ENCODE data around the gene FBXW9.
"Not testable (repeated sequence)": the region's sequence is repeated elsewhere in the genome, so short reads cannot be mapped to it uniquely, and the experiment has no call there.

Gene FBXW9

DNA sequence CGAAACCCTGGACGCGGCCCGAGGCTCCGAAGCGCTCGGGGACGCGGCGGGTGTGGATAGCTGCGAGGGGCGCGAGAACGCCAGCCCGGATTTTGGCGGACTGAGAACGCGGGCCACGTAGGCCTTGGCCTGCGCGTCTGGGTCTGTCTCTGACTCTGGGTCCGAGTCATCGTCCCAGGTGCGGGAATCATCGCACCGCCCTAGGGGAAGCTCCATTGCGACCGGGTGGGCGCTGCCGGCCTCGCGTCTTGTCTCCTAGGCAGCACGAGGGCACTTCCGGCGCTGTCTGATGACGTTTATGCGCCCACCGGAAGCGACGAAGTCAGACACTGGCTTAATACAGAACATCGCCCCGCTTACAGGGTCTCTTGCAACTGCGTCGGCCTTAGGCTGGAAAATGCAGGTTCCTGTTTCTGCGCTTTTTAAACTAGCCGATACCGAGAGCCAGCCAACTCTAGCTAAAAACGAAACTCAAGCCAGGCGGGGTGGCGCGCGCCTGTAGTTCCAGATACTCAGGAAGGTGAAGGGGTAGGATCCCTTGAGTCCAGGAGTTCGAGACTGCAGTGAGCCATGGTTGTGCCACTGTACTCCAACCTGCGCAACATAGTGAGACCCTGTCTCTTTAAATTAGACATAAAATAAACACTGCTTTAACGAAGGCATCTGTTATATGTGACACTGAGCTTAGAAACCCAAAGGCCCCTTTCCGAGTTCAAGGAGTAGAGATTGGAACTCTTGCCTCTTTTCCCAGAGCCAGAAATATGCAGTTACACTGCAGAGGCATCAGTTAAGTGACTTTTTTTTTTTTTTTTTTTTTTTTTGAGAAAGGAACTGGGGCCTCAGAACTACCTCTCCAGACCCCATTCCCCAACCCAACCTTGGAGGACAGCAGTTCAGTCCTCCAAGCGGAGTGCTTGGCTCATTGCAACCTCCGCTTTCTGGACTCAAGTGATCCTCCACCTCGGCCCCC is at the start of gene FBXW9:
Gene FBXW9 (minus strand): TSS at position 266 of the 970 bp plus-strand sequence. CDS start 50 bp downstream, at position 216.
- peak; percentile 94 for DNase-seq (ENCODE audit: low read depth)

DNA sequence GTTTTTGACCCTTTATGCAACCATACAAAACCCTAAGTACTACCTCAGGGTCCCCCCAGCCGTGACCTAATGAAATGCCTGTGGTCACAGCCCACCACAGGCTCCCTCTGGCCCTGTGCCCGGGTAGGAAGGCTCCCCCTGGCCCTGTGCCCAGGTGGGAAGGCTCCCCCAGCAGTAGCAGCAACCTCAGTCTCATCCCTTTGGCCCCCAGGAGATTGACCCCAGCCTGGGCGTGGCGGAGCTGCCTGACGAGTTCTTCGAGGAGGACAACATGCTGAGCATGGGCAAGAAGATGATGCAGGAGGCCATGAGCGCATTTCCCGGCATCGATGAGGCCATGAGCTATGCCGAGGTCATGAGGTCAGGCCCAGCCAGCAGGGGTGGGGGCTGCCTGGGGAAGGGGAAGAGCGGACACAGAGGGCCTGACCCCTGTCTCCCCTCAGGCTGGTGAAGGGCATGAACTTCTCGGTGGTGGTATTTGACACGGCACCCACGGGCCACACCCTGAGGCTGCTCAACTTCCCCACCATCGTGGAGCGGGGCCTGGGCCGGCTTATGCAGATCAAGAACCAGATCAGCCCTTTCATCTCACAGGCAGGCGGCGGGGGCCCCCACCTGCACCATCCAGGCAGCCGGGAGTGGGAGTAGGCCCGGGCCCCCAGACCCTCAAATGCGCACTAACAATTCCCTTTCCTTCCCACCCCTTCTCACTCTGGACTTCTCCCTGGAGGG is 48.9 kb upstream of the FBXW9 start:
- DNase-seq (ENCODE audit: low read depth) = no peak

DNA sequence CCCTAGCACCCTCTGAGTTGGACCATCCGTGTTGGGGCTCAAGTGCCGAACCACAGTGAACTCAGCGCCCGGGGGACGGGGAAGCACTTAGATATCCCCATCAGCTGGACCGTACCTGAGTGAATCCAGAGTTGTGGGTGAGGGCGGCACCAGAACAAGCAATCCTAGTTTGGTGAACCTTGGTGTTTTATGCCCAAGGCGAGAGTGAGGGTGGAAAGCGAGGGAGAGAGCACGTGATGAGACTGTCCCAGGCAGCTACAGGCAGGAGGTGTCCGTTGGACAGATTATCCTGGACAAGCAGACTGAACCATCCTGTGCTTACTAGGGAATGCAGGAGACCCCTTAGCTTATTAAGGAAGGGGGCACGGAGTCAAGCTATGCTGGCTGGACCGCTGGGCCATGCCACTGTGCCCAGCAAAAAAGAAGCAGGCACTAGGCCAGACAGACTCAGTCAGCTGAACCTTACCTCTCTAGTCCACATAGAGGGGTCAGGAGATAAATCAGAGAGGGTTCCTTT is 41.5 kb upstream of the FBXW9 start:
- DNase-seq (ENCODE audit: low read depth) = no peak

DNA sequence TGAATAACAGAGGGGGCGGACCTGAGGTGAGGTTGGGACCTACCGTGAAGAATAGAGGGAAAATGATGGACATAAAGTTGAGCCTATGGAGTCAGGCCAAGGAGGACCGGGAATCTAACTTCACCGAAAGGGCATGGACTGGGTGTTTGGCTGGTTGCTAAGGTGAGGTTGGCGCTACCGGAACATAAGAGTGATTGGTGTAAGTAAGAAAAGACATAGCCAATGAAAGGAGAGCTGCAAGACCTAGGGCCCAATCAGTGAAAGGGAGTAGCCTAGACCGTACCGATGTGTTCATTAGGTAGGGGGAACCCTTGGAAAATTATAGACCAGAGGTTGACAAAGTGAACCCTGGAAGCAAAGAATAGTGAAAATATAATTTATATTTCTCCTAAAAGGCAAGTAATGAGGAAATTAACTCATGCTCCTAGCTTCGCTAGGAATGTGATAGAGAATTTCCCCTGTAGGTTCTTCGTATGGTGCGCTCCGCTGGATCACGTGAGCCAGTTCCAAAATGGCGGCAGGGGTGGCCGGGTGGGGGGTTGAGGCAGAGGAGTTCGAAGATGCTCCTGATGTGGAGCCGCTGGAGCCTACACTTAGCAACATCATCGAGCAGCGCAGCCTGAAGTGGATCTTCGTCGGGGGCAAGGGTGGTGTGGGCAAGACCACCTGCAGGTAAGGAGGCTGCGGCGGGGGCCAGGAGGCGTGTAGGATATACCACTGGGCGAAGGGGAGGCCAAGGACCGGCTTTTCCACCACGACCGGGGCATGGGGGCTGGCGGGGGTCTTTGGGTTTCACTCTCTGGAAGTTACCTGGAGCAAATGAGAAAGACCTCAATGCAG is 40.8 kb upstream of the FBXW9 start, which contains the start of gene GET3:
Gene GET3 (plus strand): TSS at position 503 of the 840 bp plus-strand sequence. CDS start 9 bp downstream, at position 512.
- DNase-seq (ENCODE audit: low read depth) = peak; percentile 98

DNA sequence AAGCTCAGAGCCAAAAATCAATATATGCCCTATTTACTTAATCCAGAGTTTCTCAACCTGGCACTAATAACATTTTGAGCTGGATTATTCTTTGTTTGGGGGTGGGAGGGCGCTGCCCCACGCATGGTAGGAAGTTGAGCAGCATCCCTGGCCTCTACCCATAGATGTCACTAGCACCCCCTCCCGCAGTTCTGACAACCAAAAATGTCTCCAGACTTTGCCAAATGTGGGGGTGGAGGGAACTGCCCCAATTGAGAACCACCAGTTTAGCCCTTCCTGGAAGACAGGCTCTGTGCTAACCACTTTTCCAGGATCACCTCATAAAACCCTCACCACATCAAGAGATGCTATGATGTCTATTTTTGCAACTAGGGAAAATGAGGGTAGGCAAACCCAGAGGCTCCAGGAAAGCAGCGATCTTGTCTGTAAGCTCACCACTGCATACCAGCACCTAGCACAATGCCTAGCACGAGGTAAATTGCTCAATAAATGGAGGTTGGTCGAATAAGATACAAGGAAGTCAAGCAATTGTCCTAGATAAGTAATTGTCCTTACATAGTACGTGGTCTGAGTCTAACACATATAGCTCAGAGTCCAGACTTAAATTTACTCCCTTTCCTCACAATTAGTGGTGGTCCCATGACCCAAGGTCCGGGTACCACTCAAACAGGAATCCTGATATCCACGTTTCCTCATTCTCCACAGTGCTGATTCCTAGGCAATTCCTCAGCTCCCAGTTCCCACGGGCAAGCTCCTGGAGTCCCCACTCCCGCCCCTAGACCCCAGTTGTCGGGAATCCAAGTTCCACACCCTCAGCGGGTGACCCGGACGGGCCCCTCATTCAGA is 37.2 kb upstream of the FBXW9 start:
- peak; percentile 66 for DNase-seq (ENCODE audit: low read depth)

DNA sequence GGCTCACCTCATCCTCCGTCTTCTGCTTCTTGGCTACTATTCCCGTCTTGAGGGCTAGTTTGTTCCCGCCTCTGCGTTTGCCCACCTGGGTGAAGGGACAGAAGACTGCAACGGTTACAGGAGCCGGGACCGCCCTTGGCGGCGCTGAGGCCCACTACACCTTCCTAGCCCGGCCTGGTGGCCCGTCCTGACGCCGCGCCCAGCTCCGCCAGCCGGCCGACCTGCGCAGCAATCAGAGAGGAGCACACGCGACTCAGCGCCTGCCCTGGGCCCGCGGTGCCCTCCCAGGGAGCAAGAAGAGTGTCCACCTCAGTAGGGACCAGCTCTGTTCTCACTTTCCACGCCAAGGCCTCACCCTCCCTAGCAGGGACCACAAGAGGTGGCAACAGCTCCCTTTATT is 34.9 kb upstream of the FBXW9 start:
- DNase-seq (ENCODE audit: low read depth) = no peak

DNA sequence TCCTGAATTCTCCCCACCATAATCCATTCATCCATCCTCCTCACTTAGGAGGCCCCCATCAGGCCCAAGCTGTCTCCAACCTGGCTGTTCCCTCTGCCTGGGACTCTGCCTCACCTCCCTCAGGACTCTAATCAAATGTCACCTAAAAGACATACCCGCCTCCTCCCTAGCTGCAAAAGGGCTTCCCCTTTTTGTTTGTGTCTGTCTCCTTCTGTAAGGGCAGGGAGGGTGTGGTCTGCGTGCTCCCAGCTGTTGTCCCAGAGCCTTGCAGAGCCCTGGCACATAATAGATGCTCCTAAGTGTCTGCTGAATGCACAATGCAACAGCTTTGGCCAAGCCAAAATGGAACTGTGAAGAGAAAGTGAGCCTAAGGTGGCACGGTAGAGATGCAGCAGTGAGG is 33.6 kb upstream of the FBXW9 start:
- no peak for DNase-seq (ENCODE audit: low read depth)

DNA sequence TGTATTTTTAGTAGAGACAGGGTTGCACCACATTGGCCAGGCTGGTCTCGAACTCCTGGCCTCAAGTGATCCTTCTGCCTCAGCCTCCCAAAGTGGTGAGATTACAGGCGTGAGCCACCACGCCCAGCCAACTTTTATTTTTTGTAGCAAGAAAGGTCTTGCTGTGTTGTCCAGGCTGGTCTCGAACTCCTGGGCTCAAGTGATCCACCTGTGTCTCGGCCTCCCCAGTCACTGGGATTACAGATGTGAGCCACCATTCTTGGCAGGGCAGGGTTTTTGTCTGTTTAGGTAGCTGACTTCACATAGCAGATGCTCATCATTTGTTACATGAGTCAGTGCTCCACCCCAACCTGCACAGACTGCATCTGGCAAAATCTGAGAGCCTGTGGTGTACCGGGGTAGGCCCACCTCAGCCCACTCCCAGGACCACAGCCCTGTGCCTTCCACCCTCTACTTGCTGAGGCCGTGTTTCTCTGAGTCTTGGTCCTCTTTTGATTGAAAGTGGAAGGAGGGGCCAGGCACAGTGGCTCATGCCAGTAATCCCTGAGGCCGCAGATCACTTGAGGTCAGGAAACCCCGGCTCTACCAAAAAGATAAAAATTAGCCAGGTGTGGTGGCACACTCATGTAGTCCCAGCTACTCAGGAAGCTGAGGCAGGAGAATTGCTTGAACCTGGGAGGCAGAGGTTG is 31.5 kb upstream of the FBXW9 start:
- DNase-seq (ENCODE audit: low read depth) = no peak

DNA sequence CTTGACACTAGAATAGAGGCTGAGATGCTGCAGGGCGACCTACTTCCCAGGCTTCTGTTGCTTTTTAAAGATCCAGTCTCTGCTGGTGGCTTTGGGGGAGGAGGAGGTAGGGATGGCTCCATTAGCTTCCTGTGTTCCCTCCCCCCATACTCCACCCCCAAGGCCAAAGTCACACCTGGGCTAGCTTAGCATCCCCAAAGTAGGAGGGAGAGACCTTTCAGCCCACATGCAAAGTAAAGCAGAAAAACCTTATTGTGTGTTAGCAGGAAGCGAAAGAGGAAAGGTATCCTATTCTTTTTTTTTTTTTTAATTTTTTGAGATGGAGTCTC is 30.5 kb upstream of the FBXW9 start:
- DNase-seq (ENCODE audit: low read depth) = no peak

DNA sequence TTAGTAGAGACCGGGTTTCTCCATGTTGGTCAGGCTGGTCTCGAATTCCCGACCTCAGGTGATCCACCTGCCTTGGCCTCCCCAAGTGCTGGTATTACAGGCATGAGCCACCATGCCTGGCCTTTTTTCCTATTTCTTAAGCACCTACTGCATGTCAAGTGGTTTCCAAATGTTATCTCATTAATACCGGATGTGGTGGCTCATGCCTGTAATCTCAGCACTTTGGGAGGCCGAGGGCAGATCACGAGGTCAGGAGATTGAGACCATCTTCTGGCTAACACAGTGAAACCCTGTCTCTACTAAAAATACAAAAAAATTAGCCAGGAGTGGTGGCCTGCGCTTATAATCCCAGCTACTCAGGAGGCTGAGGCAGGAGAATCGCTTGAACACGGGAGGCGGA is 29.2 kb upstream of the FBXW9 start:
- not testable (repeated sequence) for DNase-seq (ENCODE audit: low read depth)

DNA sequence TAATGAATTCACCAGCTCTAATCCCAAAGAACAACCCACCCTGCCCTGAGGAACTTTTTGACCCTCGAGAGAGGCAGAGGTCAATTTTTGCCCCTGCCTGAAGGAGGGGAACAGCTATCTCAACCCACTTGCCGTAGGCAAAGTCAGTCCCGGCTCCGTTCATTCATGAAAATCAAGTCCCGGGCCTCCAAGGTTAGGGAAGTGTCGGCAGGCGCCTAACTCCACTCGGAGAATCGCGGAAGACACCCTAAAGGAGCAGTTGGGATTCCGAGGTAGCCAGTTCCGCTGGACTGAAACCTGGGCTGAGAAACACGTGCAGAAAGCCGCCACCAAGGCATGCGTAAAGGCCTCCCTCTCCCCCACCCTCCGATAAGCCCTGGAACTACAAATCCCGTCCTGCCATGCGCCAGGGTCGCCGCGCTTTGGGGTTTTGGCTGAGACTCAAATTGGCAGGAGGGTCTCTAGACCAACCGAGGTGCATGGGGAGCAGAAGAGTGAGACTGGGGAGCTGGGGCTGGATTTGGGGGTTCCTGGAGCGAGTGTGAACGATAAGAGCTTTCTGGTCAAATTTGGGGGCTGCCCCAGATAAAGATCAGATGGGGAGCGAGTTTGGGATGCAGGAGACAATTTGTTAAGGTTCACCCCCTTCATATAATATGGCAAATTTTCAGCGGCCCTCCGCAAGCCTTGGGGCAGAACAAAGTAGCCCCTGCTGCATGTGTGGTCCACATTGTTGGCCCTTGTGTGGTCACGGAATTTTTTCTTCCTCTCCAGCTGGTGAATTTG is 27.4 kb upstream of the FBXW9 start, which contains the start of gene TNPO2:
Gene TNPO2 (minus strand): TSS at position 292 of the 786 bp plus-strand sequence. CDS start 2,955 bp downstream, outside the sequence.
- DNase-seq (ENCODE audit: low read depth) = peak; percentile 63

DNA sequence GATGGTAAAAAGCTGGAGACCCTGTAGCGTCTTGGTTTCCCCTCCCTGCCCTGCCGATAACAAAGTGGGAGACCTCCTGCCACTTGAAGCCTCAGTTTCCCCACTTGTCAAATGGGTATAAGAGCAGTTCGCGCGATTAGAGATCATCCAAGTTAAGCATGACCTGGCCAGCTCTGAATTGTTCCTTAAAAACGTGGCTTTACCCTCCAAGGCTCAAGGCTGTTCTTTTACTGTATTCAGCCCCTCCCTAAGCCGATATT is 26.9 kb upstream of the FBXW9 start:
- no peak for DNase-seq (ENCODE audit: low read depth)

DNA sequence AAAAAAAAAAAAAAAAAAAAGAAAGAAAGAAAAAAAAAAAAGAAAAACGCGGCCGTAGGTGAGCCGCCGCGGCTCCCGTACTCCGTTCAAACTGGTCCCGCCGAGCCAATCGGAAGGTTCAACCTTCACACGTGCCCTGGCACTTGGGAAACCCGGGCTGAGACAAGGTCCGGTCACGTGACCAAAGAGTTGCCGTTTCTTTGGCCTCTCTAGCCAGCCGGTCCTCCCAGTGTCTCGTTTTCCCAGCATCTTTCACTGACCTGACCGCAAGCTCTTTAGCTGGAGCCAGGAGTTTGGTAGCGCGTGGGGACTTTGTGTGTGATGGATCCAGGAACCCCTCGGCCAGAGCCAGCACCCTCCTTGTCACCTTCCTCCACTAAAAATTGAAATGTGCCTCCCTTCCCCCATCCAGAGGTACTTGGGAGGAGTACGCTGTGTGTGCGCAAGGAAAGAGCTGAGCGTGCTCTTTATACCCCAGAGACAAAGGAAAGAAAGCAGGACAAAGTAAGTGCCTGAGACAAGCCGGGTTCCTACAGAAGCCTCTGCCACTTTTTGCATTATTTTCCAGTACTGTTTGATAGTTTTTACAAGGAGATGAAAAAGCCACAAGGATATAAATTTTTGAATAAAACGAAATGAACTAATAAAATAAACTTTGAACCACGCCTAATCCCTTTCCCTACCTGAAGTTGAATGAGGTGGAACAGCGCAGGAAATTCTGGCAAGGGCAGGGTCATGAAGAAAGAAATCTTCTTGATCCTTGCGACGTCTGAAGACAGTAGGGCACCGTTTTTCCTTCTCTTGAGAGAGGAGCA is 26.3 kb upstream of the FBXW9 start:
- peak; percentile 98 for DNase-seq (ENCODE audit: low read depth)

DNA sequence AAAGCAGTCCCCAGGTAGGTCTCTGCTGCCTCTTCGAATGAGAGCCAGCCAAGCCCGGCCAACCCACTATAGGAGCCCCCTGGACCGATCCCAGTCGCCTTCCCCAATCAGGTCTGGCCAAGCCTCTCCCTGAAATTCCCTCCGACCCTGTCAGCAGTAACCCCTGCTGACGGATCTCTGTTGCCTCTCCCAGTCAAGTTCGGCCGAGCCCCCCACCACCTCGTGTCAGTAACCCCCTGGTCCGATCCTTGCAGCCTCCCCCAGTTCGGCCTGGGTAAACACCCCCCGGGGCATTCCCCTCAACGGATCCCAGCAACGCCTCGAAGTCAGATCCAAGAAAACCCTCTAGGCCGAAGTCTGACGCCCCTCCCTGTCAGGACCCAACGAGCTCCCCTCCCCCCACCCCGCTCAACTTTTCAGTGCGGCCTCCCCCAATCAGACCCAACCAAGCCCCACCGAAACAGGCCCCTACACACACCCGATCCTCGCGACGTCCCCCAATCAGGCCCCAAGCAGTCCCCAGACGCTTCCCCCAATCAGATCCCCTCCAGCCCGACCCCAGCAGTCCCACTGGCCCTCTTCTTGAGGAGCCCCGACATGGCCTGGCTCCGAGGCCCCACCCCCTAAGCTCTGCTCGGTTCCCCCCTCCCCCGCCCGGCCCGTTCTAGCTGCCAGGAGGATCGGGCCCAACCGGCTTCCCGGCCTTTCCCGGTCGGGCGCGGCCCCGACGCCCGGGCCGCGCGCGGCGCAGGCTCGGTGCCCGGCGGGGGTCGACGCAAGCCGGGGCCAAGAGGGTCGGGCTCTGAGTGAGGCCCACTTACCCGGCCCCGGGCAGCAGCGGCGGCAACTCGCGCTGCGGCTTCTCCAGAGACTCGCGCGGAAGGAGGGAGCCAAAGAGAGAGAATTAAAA is 25.5 kb upstream of the FBXW9 start:
- peak; percentile 48 for DNase-seq (ENCODE audit: low read depth)

DNA sequence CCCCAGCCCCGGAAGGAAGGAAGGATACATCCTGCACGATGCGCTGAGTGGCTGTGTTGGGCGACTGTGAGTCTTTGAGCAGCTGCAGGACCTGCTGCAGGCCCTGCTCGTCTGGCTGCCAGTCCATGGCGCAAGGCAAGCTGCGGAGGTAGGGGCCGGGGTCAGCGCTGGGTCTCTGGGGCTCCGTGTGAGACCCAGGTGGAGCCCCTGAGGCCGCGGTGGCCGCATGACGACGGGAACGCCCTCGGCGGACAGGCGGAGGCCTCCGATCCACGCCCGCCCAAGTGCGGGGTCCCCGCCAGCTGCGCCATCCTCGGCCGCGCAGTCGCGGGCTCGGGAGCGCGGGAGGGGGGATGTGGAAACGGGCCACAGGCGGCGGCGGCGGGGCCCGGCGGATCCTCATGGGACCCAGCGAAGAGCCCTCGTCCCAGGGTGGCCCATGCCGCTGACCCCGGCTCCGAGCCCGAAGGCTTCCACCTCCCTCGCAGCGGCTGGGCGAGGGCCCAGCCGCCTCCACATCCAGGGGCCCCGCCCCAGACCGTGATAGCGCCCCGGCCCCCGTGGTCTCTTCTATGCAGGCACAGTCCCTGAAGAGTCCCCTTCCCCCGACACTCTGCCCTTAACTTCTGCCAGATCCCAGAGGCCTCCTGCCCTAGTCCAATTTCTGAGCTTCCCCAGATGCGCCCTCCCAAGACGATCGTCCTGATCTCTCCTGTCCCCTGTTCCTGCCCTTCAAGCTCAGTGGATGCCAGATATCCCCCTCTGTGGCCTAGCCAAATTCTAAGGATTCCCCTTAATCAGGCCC is 24.6 kb upstream of the FBXW9 start:
- no peak for DNase-seq (ENCODE audit: low read depth)

DNA sequence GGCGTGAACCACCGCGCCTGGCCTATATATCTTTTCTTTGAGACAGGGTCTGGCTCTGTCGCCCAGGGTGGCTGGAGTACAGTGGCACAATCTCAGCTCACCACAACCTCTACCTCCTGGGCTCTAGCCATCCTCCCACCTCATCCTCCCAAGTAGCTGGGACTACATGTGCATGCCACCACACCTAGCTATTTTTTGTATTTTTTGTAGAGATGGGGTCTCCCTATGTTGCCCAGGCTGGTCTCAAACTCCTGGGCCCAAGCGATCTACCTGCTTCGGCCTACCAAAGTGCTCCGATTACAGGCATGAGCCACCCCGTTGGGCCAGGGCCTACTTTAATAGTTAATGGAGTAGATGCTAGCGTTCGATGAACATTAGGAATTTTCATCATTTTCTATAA is 23.9 kb upstream of the FBXW9 start:
- no peak for DNase-seq (ENCODE audit: low read depth)

DNA sequence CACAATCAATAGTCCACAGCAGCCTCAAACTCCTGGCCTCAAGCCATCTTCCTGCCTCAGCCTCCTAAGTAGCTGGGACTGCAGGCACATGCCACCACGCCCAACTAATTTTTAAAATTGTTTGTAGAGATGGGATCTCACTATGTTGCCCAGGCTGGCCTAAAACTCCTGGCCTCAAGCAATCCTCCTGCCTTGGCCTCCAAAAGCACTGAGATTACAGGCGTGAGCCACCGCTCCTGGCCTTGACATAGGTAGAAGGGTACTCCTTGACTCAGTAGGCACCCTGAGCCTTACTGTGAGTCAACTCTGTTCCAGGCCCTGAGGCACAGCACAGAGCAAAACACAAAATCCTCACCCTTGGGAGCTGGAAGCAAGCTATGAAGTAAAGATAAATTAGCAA is 19.5 kb upstream of the FBXW9 start:
- no peak for DNase-seq (ENCODE audit: low read depth)

Data from CMK (cell line).